Endothelial cell of umbilical vein (primary cell): ENCODE measurements around the gene FNDC3A. TPM values are rescaled to one million over a fixed set of nuclear protein-coding genes. Genes with fewer than 3 reads are reported as not detected.

Experiments used
- BruUV-seq: library from RNA; stranded (reverse); fragments of 400-500 nt; replicated peaks from 2 replicates; lab custom pipeline; 2021; lab: Mats Ljungman, UMichigan
- CTCF ChIA-PET: fragments of 300-600, 350-600 bp; sonication (Branson Sonifier 250); formaldehyde crosslinking; loops from one replicate; lab custom pipeline; 2021; ENCODE audit warnings: antibody characterized with exemption, inconsistent platforms; lab: Charles Lee
- POLR2A ChIA-PET: fragments of 300-600, 350-600 bp; sonication (Branson Sonifier 250); formaldehyde crosslinking; loops from one replicate; lab custom pipeline; 2021; ENCODE audit warnings: antibody characterized with exemption, inconsistent platforms; lab: Charles Lee
- DNase-seq: peaks from one replicate; pipeline ENCODE4 v3.0.0-alpha.2; 2011; ENCODE audit warnings: low read depth, low spot score
- FAIRE-seq: peaks from 2 replicates; lab custom pipeline; 2011; peaks lifted over from hg19 to GRCh38; lab: Jason Lieb, UNC
- H2AFZ ChIP-seq: 2 replicates; pipeline ENCODE4 v1.6.0; 2012; ENCODE audit warnings: low read depth, low read length, control low read depth, inconsistent platforms
- H3K27ac ChIP-seq: 2 replicates; pipeline ENCODE4 v1.5.1; 2011; ENCODE audit warnings: low read depth, mild to moderate bottlenecking, control low read depth, low read length, moderate library complexity; ENCODE audit not compliant: insufficient read depth
- H3K27me3 ChIP-seq, 2 experiments: 2 replicates each; pipeline versions ENCODE4 v1.6.0 to v1.6.1; 2011; ENCODE audit warnings: low read length in 2 of 2, mixed read lengths in 1 of 2; ENCODE audit not compliant: control insufficient read depth in 2 of 2, insufficient read depth in 2 of 2
- H3K36me3 ChIP-seq, 2 experiments: 2 replicates in 1 of 2; 3 replicates in 1 of 2; pipeline ENCODE4 v1.5.1; 2011; ENCODE audit warnings: low read length in 2 of 2, mild to moderate bottlenecking in 1 of 2, moderate library complexity in 1 of 2; ENCODE audit not compliant: control insufficient read depth in 2 of 2, insufficient read depth in 2 of 2; ENCODE audit errors: extremely low read depth in 1 of 2
- H3K4me1 ChIP-seq: 3 replicates; pipeline ENCODE4 v1.5.1; 2011; ENCODE audit warnings: mild to moderate bottlenecking, low read length; ENCODE audit not compliant: control insufficient read depth, insufficient read depth; ENCODE audit errors: extremely low read depth
- H3K4me2 ChIP-seq: 2 replicates; pipeline ENCODE4 v1.6.1; 2011; ENCODE audit warnings: low read length, control low read depth, mixed read lengths; ENCODE audit not compliant: insufficient read depth
- H3K4me3 ChIP-seq, 3 experiments: fragments of 200-600 bp in 1 of 3; sonication (generic), shearing (Covaris generic) in 1 of 3; replicated peaks in 1 of 3; 2 replicates each; pipeline ENCODE4 v1.5.1; 2011 to 2016; ENCODE audit warnings: control low read depth in 3 of 3, low read length in 3 of 3, mild to moderate bottlenecking in 2 of 3, inconsistent platforms in 1 of 3, low read depth in 1 of 3, moderate library complexity in 1 of 3; ENCODE audit not compliant: insufficient read depth in 1 of 3
- H3K79me2 ChIP-seq: 2 replicates; pipeline ENCODE4 v1.6.0; 2012; ENCODE audit warnings: low read length, inconsistent platforms; ENCODE audit not compliant: control insufficient read depth, insufficient read depth
- H3K9ac ChIP-seq: replicated peaks from 2 replicates; pipeline ENCODE3; 2011; ENCODE audit warnings: low read length, control low read depth; ENCODE audit not compliant: insufficient read depth; ENCODE audit errors: extremely low read depth
- H3K9me1 ChIP-seq: replicated peaks from 3 replicates; pipeline ENCODE4 v1.6.0; 2011; ENCODE audit warnings: mild to moderate bottlenecking, low read length; ENCODE audit not compliant: control insufficient read depth, insufficient read depth; ENCODE audit errors: extremely low read depth
- H3K9me3 ChIP-seq: replicated peaks from 2 replicates; pipeline ENCODE4 v1.5.1; 2012; ENCODE audit warnings: low read length, inconsistent platforms; ENCODE audit not compliant: control insufficient read depth, insufficient read depth
- H4K20me1 ChIP-seq: replicated peaks from 2 replicates; pipeline ENCODE3; 2011; ENCODE audit warnings: mild to moderate bottlenecking, low read length; ENCODE audit not compliant: control insufficient read depth, insufficient read depth; ENCODE audit errors: extremely low read depth
- CTCF ChIP-seq, 2 donors: IDR thresholded peaks; 1 replicate in 1 of 2; 2 replicates in 1 of 2; pipeline ENCODE4 v1.5.1; 2011; ENCODE audit warnings: low read length in 2 of 2, mild to moderate bottlenecking in 2 of 2, moderate library complexity in 2 of 2, control low read depth in 1 of 2, inconsistent platforms in 1 of 2, low read depth in 1 of 2; ENCODE audit not compliant: insufficient read depth in 1 of 2; ENCODE audit errors: extremely low read depth in 1 of 2
- EZH2 ChIP-seq: IDR thresholded peaks from 2 replicates; pipeline ENCODE4 v1.6.1; 2012; ENCODE audit warnings: borderline replicate concordance, low read depth, mild to moderate bottlenecking, moderate library complexity, low read length, inconsistent platforms; ENCODE audit not compliant: severe bottlenecking
- GATA2 ChIP-seq: IDR thresholded peaks from 2 replicates; pipeline ENCODE4 v1.7.0; 2011; ENCODE audit warnings: low read depth, mild to moderate bottlenecking, moderate library complexity, mixed read lengths, low read length; ENCODE audit not compliant: insufficient read length, insufficient read depth
- MYC ChIP-seq: IDR thresholded peaks from one replicate; pipeline ENCODE4 v1.6.1; 2011; ENCODE audit warnings: mild to moderate bottlenecking, low read depth, low read length
- POLR2AphosphoS5 ChIP-seq: IDR thresholded peaks from 2 replicates; pipeline ENCODE4 v1.6.1; 2012; ENCODE audit warnings: low read depth, mild to moderate bottlenecking, control low read depth, low read length, moderate library complexity; ENCODE audit not compliant: insufficient read depth
- dilution Hi-C: fragments of 300-500 bp; cut with MboI; formaldehyde crosslinking; loops from one replicate; pipeline ENCODE4 v1.15.0; 2019; ENCODE audit warnings: low sequenced_read_pairs; ENCODE audit not compliant: extremely low pct_ligation_motif_present
- intact Hi-C: fragments of 100-400 bp; cut with micrococcal nuclease; formaldehyde crosslinking; loops from one replicate; pipeline ENCODE4 v1.10.0; 2022
- polyA plus RNA-seq, 4 experiments: library from polyadenylated mRNA; depleted of rRNA in 3 of 4; stranded (reverse) in 3 of 4; unstranded in 1 of 4; fragments of >200 nt; gene quantifications; 2 replicates each; pipeline versions ENCODE4 v1.2.1 to v1.2.3, GENCODE V29; 2011 to 2012; ENCODE audit warnings: missing spikeins in 1 of 4
- total RNA-seq: library from RNA; stranded (reverse); gene quantifications from 2 replicates; pipeline ENCODE4 v1.2.3, GENCODE V29; 2021

The FNDC3A gene
- total and polyA plus RNA-seq, 2 donors (not counting 3 experiments of a cell fraction or from before 2014, with no cell fraction given), result 26.3 to 50.8 TPM

- Histone ChIP-seq H3K4me1 (peaks cover 9% of the 10 kb centered on the region), H3K9me3 (no peaks in the 10 kb centered on the region), H3K9ac (no peak overlapping the region), H3K4me2 (no peak overlapping the region), H2AFZ (no peak overlapping the region), H3K4me3 (no peak overlapping the region), H4K20me1 (no peaks in the 10 kb centered on the region), H3K79me2 (no peaks in the 10 kb centered on the region), H3K27me3 (peaks cover 59 to 65% of the 10 kb centered on the region in 2 experiments), H3K27ac (no peak overlapping the region), H3K9me1 (no peaks in the 10 kb centered on the region), H3K36me3 (no peaks in the 10 kb centered on the region)
- FAIRE-seq (no peak), DNase-seq (no peak)
- POLR2A ChIA-PET, result no interaction called here
- no TSS peak for BruUV-seq
- peak; percentile 85 for TF ChIP-seq EZH2
- no peak for TF ChIP-seq CTCF (IDR thresholded peaks at IDR 0.05; ENCODE audit: extremely low read depth in 1 of 2, insufficient read depth in 1 of 2, low read depth in 1 of 2, low read length in 2 of 2)
- no peak for TF ChIP-seq POLR2AphosphoS5
- TF ChIP-seq GATA2, result no peak
- no peak for TF ChIP-seq MYC
- intact Hi-C loops, result no loop called here
- dilution Hi-C loops, result no loop called here
- CTCF ChIA-PET, result interaction anchor here (1.0 to 1.9 kb wide), 3 partner anchors 9 to 388 kb away, joined by 3 to 6 read pairs (median 4); no protein-coding TSS in a partner anchor
Measured at GRCh38 chr13:49218493-49219051, 242.9 kb downstream of the FNDC3A start.
